H1 (cell line): ENCODE measurements around the gene SH3PXD2A. TPM values are rescaled to one million over a fixed set of nuclear protein-coding genes. Genes with fewer than 3 reads are reported as not detected.
A peak's percentile ranks its signal among the peaks of the same experiment; 100 is the strongest.

Experiments used
- CTCF ChIA-PET: fragments of 300-600 bp; sonication (Branson Sonifier 250); formaldehyde crosslinking; loops from one replicate; lab custom pipeline; 2021; ENCODE audit not compliant: partially characterized antibody; lab: Charles Lee
- POLR2A ChIA-PET: fragments of 300-600 bp; sonication (Branson Sonifier 250); formaldehyde crosslinking; loops from one replicate; lab custom pipeline; 2021; ENCODE audit warnings: inconsistent platforms; ENCODE audit not compliant: partially characterized antibody; lab: Charles Lee
- DNase-seq, 2 experiments: peaks; one replicate each; pipeline versions ENCODE4 v3.0.0 to v3.0.0-alpha.2; 2010 to 2022; ENCODE audit warnings: low spot score in 2 of 2, low read depth in 1 of 2, mixed read lengths in 1 of 2
- FAIRE-seq: peaks from 2 replicates; lab custom pipeline; 2011; peaks lifted over from hg19 to GRCh38; lab: Jason Lieb, UNC
- H2AFZ ChIP-seq: 2 replicates; pipeline ENCODE4 v1.8.1; 2012; ENCODE audit warnings: low read length, inconsistent platforms
- H2AK5ac ChIP-seq: 2 replicates; pipeline ENCODE4 v1.6.1; 2013; ENCODE audit warnings: low read depth, low read length
- H2BK120ac ChIP-seq: replicated peaks from 2 replicates; pipeline ENCODE3; 2013; ENCODE audit warnings: low read depth, low read length, inconsistent platforms
- H2BK12ac ChIP-seq: 2 replicates; pipeline ENCODE4 v1.6.1; 2013; ENCODE audit warnings: low read depth, low read length
- H2BK15ac ChIP-seq: 2 replicates; pipeline ENCODE4 v1.6.1; 2013; ENCODE audit warnings: low read length
- H2BK20ac ChIP-seq: 2 replicates; pipeline ENCODE4 v1.6.1; 2013; ENCODE audit warnings: low read length
- H2BK5ac ChIP-seq: 2 replicates; pipeline ENCODE4 v1.6.1; 2013; ENCODE audit warnings: low read depth, low read length
- H3K14ac ChIP-seq: 2 replicates; pipeline ENCODE4 v1.6.1; 2013; ENCODE audit warnings: inconsistent platforms; ENCODE audit not compliant: insufficient read length
- H3K18ac ChIP-seq: 2 replicates; pipeline ENCODE4 v1.6.1; 2013; ENCODE audit warnings: low read length; ENCODE audit errors: extremely low read depth
- H3K23ac ChIP-seq: 2 replicates; pipeline ENCODE4 v1.6.1; 2013; ENCODE audit warnings: inconsistent platforms; ENCODE audit not compliant: insufficient read length
- H3K23me2 ChIP-seq: 2 replicates; pipeline ENCODE4 v1.6.1; 2013; ENCODE audit warnings: low read depth, low read length
- H3K27ac ChIP-seq: 2 replicates; pipeline ENCODE4 v1.6.1; 2011; ENCODE audit warnings: low read depth, low read length, inconsistent platforms
- H3K27me3 ChIP-seq, 4 experiments: replicated peaks in 1 of 4; 1 replicate in 1 of 4; 2 replicates in 3 of 4; pipeline versions ENCODE4 v1.6.1 to v1.8.1; 2011 to 2013; ENCODE audit warnings: low read length in 3 of 4, mild to moderate bottlenecking in 3 of 4, inconsistent platforms in 2 of 4, mixed read lengths in 2 of 4, moderate library complexity in 1 of 4; ENCODE audit not compliant: control insufficient read depth in 3 of 4, insufficient read depth in 3 of 4; ENCODE audit errors: extremely low read depth in 1 of 4
- H3K36me3 ChIP-seq, 4 experiments: 2 replicates each; pipeline versions ENCODE4 v1.6.1 to v1.8.1; 2011 to 2013; ENCODE audit warnings: mild to moderate bottlenecking in 4 of 4, low read length in 3 of 4, moderate library complexity in 2 of 4, control low read depth in 1 of 4, inconsistent platforms in 1 of 4; ENCODE audit not compliant: insufficient read depth in 4 of 4, control insufficient read depth in 2 of 4
- H3K4ac ChIP-seq: replicated peaks from 2 replicates; pipeline ENCODE3; 2013; ENCODE audit warnings: low read length, low read depth, mixed read lengths, inconsistent platforms; ENCODE audit not compliant: insufficient read length
- H3K4me1 ChIP-seq, 4 experiments: replicated peaks in 1 of 4; 1 replicate in 1 of 4; 2 replicates in 3 of 4; pipeline versions ENCODE4 v1.6.1 to v1.8.1; 2011 to 2013; ENCODE audit warnings: low read length in 3 of 4, inconsistent platforms in 2 of 4, mixed read lengths in 1 of 4; ENCODE audit not compliant: insufficient read depth in 4 of 4, control insufficient read depth in 3 of 4
- H3K4me2 ChIP-seq, 2 experiments: 2 replicates each; pipeline versions ENCODE4 v1.6.1 to v1.8.1; 2011 to 2013; ENCODE audit warnings: low read depth in 2 of 2, low read length in 2 of 2, control low read depth in 1 of 2, inconsistent platforms in 1 of 2, mild to moderate bottlenecking in 1 of 2; ENCODE audit not compliant: insufficient read depth in 1 of 2
- H3K4me3 ChIP-seq, 4 experiments: fragments of 200-600, 300-600 bp in 1 of 4; sonication (generic), shearing (Covaris generic), sonication (Bioruptor Twin) in 1 of 4; 2 replicates each; pipeline versions ENCODE4 v1.5.1 to v1.8.1; 2011 to 2016; ENCODE audit warnings: low read length in 4 of 4, low read depth in 3 of 4, control low read depth in 2 of 4, inconsistent platforms in 2 of 4, mild to moderate bottlenecking in 2 of 4, mixed read lengths in 1 of 4, moderate library complexity in 1 of 4; ENCODE audit not compliant: insufficient read depth in 2 of 4; ENCODE audit errors: extremely low read depth in 1 of 4
- H3K56ac ChIP-seq: replicated peaks from 2 replicates; pipeline ENCODE3; 2013; ENCODE audit warnings: low read depth, mild to moderate bottlenecking, mixed read lengths, low read length, inconsistent platforms; ENCODE audit not compliant: insufficient read length
- H3K79me1 ChIP-seq: 2 replicates; pipeline ENCODE4 v1.6.1; 2013; ENCODE audit warnings: low read depth, low read length, control low read depth
- H3K79me2 ChIP-seq, 2 experiments: 2 replicates each; pipeline versions ENCODE4 v1.6.1 to v1.8.1; 2012 to 2013; ENCODE audit warnings: low read length in 2 of 2, mild to moderate bottlenecking in 2 of 2, inconsistent platforms in 1 of 2; ENCODE audit not compliant: insufficient read depth in 2 of 2, control insufficient read depth in 1 of 2
- H3K9ac ChIP-seq, 4 experiments: replicated peaks in 1 of 4; 1 replicate in 1 of 4; 2 replicates in 3 of 4; pipeline versions ENCODE4 v1.6.1 to v1.8.1; 2011 to 2013; ENCODE audit warnings: low read depth in 3 of 4, low read length in 3 of 4, control low read depth in 2 of 4, mild to moderate bottlenecking in 2 of 4, moderate library complexity in 2 of 4, inconsistent platforms in 1 of 4; ENCODE audit errors: extremely low read depth in 1 of 4
- H3K9me3 ChIP-seq, 2 experiments: 2 replicates each; pipeline versions ENCODE4 v1.6.1 to v1.8.1; 2012 to 2013; ENCODE audit warnings: mild to moderate bottlenecking in 2 of 2, moderate library complexity in 2 of 2, control low read depth in 1 of 2, inconsistent platforms in 1 of 2, low read depth in 1 of 2, low read length in 1 of 2, mixed read lengths in 1 of 2; ENCODE audit not compliant: insufficient read depth in 2 of 2
- H4K20me1 ChIP-seq, 2 experiments: replicated peaks in 1 of 2; 2 replicates each; pipeline versions ENCODE3 to v1.8.1; 2011 to 2013; ENCODE audit warnings: inconsistent platforms in 2 of 2, low read length in 2 of 2, mild to moderate bottlenecking in 1 of 2; ENCODE audit not compliant: insufficient read depth in 2 of 2, control insufficient read depth in 1 of 2
- H4K5ac ChIP-seq: 2 replicates; pipeline ENCODE4 v1.6.1; 2013; ENCODE audit warnings: low read length, low read depth, mixed read lengths, inconsistent platforms; ENCODE audit not compliant: insufficient read length
- H4K8ac ChIP-seq: 2 replicates; pipeline ENCODE4 v1.8.0; 2013; ENCODE audit warnings: mild to moderate bottlenecking, moderate library complexity, low read length, inconsistent platforms; ENCODE audit not compliant: insufficient read depth; ENCODE audit errors: extremely low read depth
- H4K91ac ChIP-seq: replicated peaks from 2 replicates; pipeline ENCODE3; 2013; ENCODE audit warnings: low read length, mixed read lengths, inconsistent platforms; ENCODE audit not compliant: insufficient read length
- NANOG ChIP-seq: IDR thresholded peaks from 2 replicates; pipeline ENCODE4 v1.6.1; 2011; ENCODE audit warnings: low read length, low read depth, mild to moderate bottlenecking, inconsistent platforms; ENCODE audit not compliant: insufficient read depth, poor library complexity, severe bottlenecking
- NRF1 ChIP-seq: IDR thresholded peaks from 2 replicates; pipeline ENCODE4 v1.6.1; 2011; ENCODE audit warnings: mild to moderate bottlenecking, low read depth, low read length, improper control_type of control experiment
- WGBS, 2 experiments: shearing (Covaris generic) in 1 of 2; methylation state at CpG; one replicate each; pipeline versions ENCODE4 v1.1.6 to v1.1.7; 2013 to 2015; ENCODE audit warnings: low lambda C conversion rate in 2 of 2, mixed read lengths in 2 of 2, inconsistent platforms in 1 of 2, low coverage in 1 of 2, missing lambda C conversion rate in 1 of 2; ENCODE audit not compliant: insufficient replicate concordance in 2 of 2, insufficient coverage in 1 of 2, insufficient read length in 1 of 2; ENCODE audit errors: extremely low coverage in 1 of 2, missing lambda C conversion rate in 1 of 2; 5-methylcytosine and 5-hydroxymethylcytosine counted together
- polyA plus RNA-seq, 7 experiments: library from polyadenylated mRNA; depleted of rRNA in 3 of 7; stranded (reverse) in 5 of 7; unstranded in 2 of 7; fragments of >200 nt in 5 of 7; fragments of 200-250 nt in 2 of 7; gene quantifications; 1 replicate in 5 of 7; 2 replicates in 1 of 7; 4 replicates in 1 of 7; pipeline versions ENCODE4 v1.2.1 to v1.2.3, GENCODE V29; 2011 to 2013; ENCODE audit warnings: missing spikeins in 2 of 7, mixed read lengths in 2 of 7
- total RNA-seq: library from RNA; stranded (reverse); fragmentation: NEBNext Ultra II Directional; extraction: Animal tissue kit (Norgen Biotek cat#: 25700); gene quantifications from 2 replicates; pipeline ENCODE4 v1.2.1, GENCODE V29; 2021

Gene SH3PXD2A
- total and polyA plus RNA-seq, 2 of the 8 experiments (the other 6 are each of a cell fraction or from before 2014, with no cell fraction given), result 5.4 to 16.3 TPM

GRCh38 chr10:103720328-103720963 is 134.9 kb downstream of the SH3PXD2A start:
- CTCF ChIA-PET, result interaction anchor here (0.6 to 6.8 kb wide), 14 partner anchors 9 to 168 kb away, joined by 3 to 61 read pairs (median 4); partner anchors contain the start of gene SH3PXD2A
- 92% methylated on average over 17 of the region's 17 CpGs; no CpG with 5 or more reads in 1 of the 2 experiments for WGBS, 2 experiments
- Histone ChIP-seq H3K27ac (no peak overlapping the region), H3K79me2 (no peaks in the 10 kb centered on the region), H3K4me1 (peaks cover 0 to 5% (median 1%) of the 10 kb centered on the region in 4 experiments; a peak in 3 of 7 replicates), H3K9me3 (no peaks in the 10 kb centered on the region), H3K18ac (no peak overlapping the region), H2BK5ac (0 out of 2 replicates have a peak overlapping the region, but pooled peaks have one; percentile 63), H4K20me1 (peaks cover 0 to 1% of the 10 kb centered on the region in 2 experiments), H3K56ac (no peak overlapping the region), H3K23ac (no peak overlapping the region), H4K91ac (peak overlapping the region; percentile 47), H3K14ac (no peak overlapping the region), H4K5ac (no peak overlapping the region), H3K4me2 (no peak overlapping the region), H3K4ac (peak overlapping the region; percentile 2), H3K79me1 (no peaks in the 10 kb centered on the region), H3K36me3 (no peaks in the 10 kb centered on the region), H3K27me3 (no peaks in the 10 kb centered on the region), H2BK120ac (no peak overlapping the region), H4K8ac (no peak overlapping the region), H2AFZ (no peak overlapping the region), H2BK20ac (no peak overlapping the region), H2BK15ac (peak overlapping the region; percentile 46; the same call in 1 of the 2 replicates), H3K23me2 (no peaks in the 10 kb centered on the region; the same call in 1 of the 2 replicates), H3K4me3 (no peak overlapping the region), H2AK5ac (no peak overlapping the region), H3K9ac (no peak overlapping the region), H2BK12ac (no peak overlapping the region)
- TF ChIP-seq NANOG (no peak), NRF1 (no peak)
- FAIRE-seq, result no peak
- POLR2A ChIA-PET, result no interaction called here
- no peak for DNase-seq
